Mesothelial cell of epicardium (in vitro differentiated cells): ENCODE data around the gene MEP1A. TPM values are rescaled to one million over a fixed set of nuclear protein-coding genes. Genes with fewer than 3 reads are reported as not detected.

ENCODE experiments used
- DNase-seq, 2 experiments: peaks; one replicate each; pipeline ENCODE4 v3.0.0; 2021; ENCODE audit warnings: low spot score in 2 of 2; ENCODE audit not compliant: unreplicated experiment in 2 of 2
- H3K27ac Mint-ChIP-seq: 2 replicates; pipeline ENCODE4 v1.8.0; 2021; ENCODE audit warnings: mixed read lengths
- H3K27me3 Mint-ChIP-seq: 2 replicates; pipeline ENCODE4 v1.8.0; 2021; ENCODE audit warnings: low read depth, mixed read lengths
- H3K36me3 Mint-ChIP-seq: 2 replicates; pipeline ENCODE4 v1.8.0; 2021; ENCODE audit warnings: mixed read lengths
- H3K4me1 Mint-ChIP-seq: 2 replicates; pipeline ENCODE4 v1.8.0; 2021; ENCODE audit warnings: mixed read lengths
- H3K4me3 Mint-ChIP-seq: 2 replicates; pipeline ENCODE4 v1.8.0; 2021; ENCODE audit warnings: mild to moderate bottlenecking, moderate library complexity, mixed read lengths
- H3K9me3 Mint-ChIP-seq: 2 replicates; pipeline ENCODE4 v1.8.0; 2021; ENCODE audit warnings: mixed read lengths
- CTCF ChIP-seq: fragments of 200-600 bp; sonication (generic); IDR thresholded peaks from one replicate; pipeline ENCODE4 v1.5.0; 2021; ENCODE audit warnings: antibody characterized with exemption; ENCODE audit not compliant: unreplicated experiment
- total RNA-seq: library from RNA; stranded (reverse); gene quantifications from 3 replicates; pipeline ENCODE4 v1.2.1, GENCODE V29; 2021

MEP1A gene
- total RNA-seq, 1 donor from 2014 or later = not detected

DNA sequence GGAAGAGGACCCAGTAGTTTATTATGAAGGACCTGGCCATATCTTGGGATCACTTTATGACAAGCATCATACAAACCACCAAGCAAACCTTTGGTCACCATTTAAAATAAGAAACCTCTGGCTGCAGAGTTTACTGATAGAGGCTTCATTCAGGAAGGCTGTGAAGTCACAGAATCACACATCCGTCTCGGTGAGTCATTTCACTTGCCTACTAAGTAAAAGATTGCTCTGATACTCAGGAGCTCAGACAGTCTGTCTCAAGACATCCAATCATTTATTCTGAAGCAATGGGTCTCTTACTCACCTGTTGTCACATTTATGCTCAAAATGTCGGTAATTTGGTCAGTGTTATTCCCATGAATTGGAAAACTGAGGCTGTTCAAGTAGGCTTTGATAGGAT is 94.8 kb downstream of the MEP1A start:
- no peak for TF ChIP-seq CTCF
- DNase-seq = no peak
- Mint-ChIP-seq H3K9me3 (no peaks in the 10 kb centered on the region), H3K27ac (no peak overlapping the region), H3K4me1 (no peaks in the 10 kb centered on the region), H3K27me3 (no peaks in the 10 kb centered on the region), H3K36me3 (no peaks in the 10 kb centered on the region), H3K4me3 (no peak overlapping the region)

GRCh38 chr6:46888578-46888977 is 95.4 kb downstream of the MEP1A start:
- H3K36me3 Mint-ChIP-seq = no peaks in the 10 kb centered on the region
- H3K27ac Mint-ChIP-seq = no peak overlapping the region
- H3K4me3 Mint-ChIP-seq = no peak overlapping the region
- H3K27me3 Mint-ChIP-seq = no peaks in the 10 kb centered on the region
- H3K4me1 Mint-ChIP-seq = no peaks in the 10 kb centered on the region
- no peak for DNase-seq
- no peak for TF ChIP-seq CTCF
- H3K9me3 Mint-ChIP-seq = no peaks in the 10 kb centered on the region

Other genes with a start within 250 kb of the MEP1A start
- 6.1 to 6.9 TPM (median 6.3 TPM) in 3 replicates for gene CYP39A1, start 140.6 kb upstream of the MEP1A start, total RNA-seq
- gene SLC25A27, start 140.4 kb upstream of the MEP1A start, total RNA-seq = 33.8 to 40.5 TPM (median 34.6 TPM) in 3 replicates
- gene TDRD6, start 105.5 kb upstream of the MEP1A start, total RNA-seq = 0.24 to 0.51 TPM (median 0.43 TPM) in 3 replicates
- 0.45 to 0.54 TPM (median 0.49 TPM) in 3 replicates for gene PLA2G7, start 58.0 kb upstream of the MEP1A start, total RNA-seq
- not detected in 3 replicates for gene ANKRD66, start 46.5 kb upstream of the MEP1A start, total RNA-seq
- gene ADGRF5, start 128.5 kb downstream of the MEP1A start, total RNA-seq = 0.16 to 0.32 TPM in 2 of 3 replicates, not detected in the other
- gene ADGRF1, start 248.9 kb downstream of the MEP1A start, total RNA-seq = 1.4 to 2.2 TPM (median 1.6 TPM) in 3 replicates